Suppressor macrophage treated with lipopolysaccharide for 1 hour (primary cell): ENCODE measurements around the gene MEMO1.
A peak's percentile ranks its signal among the peaks of the same experiment; 100 is the strongest.
"Not testable (repeated sequence)": the region's sequence is repeated elsewhere in the genome, so short reads cannot be mapped to it uniquely, and the experiment has no call there.

Source experiments
- DNase-seq, 3 donors: peaks; one replicate each; pipeline ENCODE4 v3.0.0-alpha.2; 2020 to 2022

The MEMO1 gene

DNA sequence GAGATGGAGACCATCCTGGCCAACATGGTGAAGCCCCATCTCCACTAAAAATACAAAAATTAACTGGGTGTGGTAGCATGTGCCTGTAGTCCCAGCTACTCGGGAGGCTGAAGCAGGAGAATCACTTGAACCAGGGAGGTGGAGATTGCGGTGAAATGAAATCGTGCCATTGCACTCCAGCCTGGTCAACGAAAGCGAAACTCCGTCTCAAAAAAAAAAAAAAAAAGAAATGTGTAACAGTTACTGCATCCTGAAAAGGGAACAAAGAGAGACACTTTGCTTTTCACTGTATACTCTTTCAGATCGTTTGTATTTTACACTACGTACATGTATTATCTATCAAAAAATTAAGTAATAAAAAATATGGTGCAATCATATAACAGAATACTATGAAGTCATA, 53.9 kb downstream of the MEMO1 start:
- peak; percentile 63 to 83 (median 75) for DNase-seq

DNA sequence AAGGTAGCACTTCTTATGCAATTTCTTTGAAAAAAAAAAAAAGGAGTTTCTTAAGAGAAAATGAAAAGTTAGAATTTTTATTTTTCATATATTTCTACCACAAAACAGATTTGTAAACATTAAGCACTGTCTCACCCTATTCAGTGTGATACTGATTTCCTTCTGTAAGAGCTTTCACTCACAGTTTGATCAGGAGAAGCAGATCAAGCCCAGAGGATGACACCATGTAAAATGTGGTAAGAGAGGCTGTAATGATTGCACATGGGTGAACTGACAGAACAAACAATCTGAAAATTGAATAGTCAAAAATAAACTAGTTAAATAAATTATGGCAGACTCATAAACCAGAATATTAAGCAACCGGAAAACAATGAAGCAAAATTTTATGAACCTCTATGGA, 54.5 kb downstream of the MEMO1 start:
- DNase-seq: peak; percentile 30 to 56 (median 52)

DNA sequence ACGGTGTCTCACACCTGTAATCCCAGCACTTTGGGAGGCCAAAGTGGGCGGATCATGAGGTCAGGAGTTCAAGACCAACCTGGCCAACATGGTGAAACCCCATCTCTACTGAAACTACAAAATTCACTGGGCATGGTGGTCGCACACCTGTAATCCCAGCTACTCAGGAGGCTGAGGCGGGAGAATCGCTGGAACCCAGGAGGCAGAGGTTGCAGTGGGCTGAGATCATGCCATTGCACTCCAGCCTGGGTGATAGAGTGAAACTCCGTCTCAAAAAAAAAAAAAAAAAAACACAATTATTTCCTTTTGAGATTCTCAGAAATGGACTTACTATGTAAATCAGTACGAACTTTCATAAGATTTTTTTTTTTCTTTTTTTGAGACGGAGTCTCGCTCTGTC, 57.7 kb downstream of the MEMO1 start:
- DNase-seq: not testable (repeated sequence)

DNA sequence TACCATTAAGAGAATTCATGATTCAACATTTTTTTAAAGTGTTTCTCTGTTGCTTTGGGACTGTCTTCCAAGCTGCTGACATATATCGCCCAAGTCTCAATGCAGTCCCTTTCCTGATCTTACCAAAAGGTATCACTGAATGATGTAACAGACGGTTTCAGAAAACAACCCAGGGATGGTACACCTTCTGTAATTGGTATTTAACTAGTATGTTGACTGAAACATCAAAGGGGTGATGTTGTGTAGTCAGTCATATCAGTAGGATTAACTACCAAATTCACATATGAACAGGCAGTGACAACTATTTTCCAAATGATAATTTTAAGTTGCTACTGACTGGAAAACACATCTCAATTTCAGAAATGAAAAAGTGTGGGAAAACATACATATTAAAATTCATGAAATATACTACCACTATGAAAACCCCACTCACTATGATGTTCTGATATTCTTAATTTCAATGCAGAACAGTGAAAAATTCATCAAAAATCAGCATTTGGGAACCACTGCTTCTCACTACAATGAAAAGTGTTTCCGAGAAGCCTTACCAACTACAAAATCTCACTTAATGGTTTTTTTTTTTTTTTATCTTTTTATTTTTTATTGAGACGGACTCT, 59.8 kb downstream of the MEMO1 start:
- DNase-seq: no peak

DNA sequence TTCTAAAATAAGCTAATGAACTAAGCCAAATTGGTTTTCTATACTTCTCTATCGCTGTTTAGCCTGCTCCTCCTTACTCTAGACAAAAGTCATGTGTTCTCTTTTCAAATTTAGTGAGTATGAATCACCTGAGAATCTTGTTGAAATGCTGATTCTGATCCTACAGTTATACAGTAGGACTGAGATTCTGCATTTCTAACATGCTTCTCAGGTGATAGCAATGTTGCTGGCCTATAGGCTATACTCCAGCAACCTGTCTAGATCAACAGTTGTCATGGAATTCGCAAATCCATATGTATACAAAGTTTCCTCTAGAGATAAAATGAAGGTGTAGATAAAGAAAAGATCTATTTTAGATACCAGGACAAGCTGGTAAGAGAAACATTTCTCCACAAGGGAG, 62.9 kb downstream of the MEMO1 start:
- no peak for DNase-seq

DNA sequence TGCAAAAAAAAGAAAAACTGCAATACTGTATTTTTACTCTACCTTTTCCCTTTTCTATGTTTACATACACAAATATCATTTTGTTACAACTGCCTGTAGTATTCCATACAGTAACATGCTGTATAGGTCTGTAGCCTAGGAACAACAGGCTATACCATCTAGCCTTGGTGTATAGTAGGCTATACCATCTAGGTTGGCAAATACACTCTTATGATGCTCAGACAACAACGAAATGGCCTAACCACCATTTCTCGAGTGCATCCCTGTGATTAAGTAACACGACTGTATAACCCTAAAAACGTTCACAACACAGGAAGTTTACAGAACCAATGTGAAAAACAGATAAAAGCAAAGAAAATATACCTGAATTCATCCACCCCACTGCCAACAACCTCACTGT, 64.0 kb downstream of the MEMO1 start:
- no peak for DNase-seq

DNA sequence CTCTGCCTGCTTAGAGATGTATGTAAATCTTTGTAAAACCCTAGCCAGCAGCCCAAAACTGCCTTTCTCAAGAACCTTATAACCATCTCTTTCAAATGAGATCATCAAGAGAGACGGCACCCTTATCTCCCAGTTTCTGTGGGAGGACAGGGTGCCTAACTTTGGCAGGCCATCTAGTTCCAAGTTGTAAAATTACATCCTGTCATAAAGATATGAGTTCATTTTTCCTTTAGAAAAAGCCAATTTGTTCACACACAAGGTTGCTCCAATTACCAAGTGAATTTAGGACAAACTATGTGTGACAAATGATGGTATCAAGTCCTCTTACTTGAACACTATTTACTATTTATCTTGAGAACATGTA, 65.3 kb downstream of the MEMO1 start:
- DNase-seq: no peak

DNA sequence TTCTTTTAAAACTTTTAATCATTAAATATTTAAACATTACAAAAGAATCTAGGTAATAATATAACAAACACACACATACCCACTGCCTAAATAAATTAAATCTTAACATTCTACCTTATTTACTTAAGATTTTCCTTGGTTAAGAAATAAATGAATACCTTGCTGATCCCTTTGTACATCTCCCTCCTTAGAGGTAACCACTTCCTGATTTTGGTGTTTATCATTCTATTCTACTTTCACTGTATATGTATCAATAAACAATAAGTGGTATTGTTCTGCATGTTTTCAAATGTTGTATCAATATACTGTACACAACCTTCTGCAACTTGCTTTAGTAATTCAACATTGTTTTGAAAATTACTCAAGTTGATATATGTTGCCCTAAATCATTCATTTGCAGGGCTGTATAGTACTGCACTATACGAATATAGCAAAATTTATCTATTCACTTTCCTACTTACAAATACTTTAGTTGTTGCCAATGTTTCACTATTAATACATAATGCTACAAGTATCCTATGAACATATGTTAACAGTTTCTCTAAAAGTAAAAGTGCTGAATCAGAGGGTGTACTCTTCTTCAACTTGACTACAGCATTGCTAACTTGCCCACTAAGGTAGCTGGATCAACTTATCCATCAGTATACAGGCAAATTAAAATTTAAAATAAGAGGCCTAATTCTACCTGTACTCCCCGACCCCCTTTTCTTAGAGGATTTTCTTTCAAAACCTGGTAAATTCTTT, 65.8 kb downstream of the MEMO1 start:
- no peak for DNase-seq

DNA sequence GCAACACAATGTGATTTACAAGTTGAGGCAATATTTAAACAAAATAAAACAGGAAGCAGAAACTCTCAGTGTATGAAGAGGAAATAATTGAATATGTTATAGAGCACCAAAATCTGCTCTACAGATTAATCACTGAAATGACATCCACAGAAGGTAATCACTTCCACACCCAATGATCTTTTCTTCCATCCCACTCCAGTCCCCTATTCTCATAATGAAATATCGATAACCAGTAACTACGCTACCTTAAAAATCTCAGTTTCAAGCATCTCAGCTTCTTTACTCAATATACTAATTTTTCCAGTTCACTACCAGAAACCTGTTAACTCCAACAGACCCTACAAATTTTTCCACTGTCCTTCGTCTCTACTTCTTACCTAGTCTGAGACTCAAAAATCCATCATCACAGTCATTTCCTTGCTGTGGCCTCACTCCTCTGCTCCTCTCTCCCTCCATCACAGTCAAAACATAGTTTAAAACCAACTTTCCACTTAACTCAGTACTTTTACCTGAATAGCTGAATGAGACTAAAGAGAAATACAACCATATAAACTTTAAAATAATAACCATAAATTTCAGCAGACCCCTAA, 67.1 kb downstream of the MEMO1 start:
- DNase-seq: no peak

DNA sequence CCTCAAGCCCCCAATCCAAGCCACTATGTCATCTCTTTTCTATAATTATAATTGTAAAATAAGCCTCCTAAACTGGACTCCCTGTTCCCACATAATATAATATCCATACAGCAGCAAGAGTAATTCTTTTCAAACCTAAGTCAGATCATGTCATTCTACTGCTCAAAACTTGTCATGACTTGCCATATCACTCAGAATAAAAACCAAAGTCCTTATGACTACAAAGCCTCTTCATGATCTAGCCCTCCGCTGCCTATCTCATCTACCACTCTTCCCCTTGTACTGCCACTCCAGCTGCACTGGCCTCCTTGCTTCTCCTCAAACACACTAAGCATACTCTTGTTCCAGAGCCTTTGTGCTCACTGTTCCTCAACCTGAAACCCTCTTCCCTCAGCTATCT, 69.9 kb downstream of the MEMO1 start:
- DNase-seq: no peak

DNA sequence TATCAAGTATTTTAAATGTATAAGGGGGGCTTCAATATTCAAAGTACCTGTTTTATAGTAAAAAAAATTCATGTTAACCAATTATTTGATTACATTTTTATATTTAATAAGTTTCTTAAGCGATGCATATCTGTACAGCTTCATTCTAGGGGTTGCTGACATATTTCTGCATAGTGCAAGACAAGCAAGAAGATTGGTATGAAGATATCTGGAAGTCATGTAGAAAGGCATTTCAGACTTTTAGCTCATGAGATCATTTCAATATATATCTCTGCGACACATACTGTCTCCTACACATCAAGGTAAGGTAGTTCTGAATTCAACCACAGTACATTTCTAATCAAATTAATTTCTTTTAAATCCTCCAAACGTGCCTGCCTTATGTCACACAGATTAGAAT, 73.1 kb downstream of the MEMO1 start:
- no peak for DNase-seq

DNA sequence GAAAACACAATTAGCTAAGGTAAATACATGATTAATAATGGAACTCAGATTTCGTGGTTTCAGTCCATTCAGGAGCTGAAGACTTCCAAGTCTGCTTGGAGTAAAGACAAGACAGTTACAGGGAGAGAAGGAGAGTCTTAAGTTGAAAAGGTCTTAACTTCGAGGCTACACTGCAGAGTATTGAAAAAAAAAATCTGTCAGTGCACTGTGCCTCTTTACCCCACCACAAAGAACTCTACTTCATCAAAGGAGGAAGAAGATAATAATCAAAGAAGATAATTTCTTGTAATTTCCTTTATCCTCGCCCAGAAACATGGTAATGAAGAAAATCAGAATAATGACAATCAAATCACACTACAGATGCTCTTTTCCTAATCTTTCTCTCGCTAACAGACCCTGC, 75.4 kb downstream of the MEMO1 start:
- DNase-seq: no peak

DNA sequence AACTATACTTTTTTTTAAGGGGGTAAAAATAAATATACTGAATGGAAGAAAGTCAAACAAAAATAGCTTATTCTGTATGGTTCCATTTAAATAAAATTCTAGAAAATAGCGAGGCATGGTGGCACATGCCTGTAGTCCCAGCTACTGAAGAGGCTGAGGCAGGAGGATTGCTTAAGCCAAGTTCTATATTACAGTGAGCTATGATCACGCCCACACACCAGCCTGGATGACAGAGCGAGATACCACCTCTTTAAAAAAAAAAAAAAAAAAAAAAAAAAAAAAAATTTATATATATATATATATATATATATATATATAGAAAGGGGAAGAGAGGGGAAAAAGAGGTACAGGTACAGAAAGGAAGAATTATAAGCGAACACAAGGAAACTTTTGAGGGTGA, 77.7 kb downstream of the MEMO1 start:
- DNase-seq: peak; percentile 30 to 48 (median 36)

DNA sequence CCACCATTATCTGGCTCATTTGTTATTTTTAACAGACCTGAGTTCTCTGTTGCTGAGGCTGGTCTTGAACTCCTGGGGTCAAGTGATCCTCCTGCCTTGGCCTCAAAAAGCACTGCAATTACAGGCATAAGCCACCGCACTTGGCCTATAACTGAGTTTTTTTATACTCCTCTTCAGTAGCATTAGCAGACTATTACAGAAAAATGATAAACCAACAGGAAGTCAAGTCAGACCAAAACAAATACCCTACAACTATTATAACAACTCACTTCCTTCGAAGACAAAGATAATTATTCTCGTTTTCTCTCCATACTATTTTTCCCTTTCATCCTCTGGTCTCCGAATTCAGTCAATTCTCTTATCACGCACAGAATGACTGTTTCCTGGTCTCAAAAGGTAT, 78.2 kb downstream of the MEMO1 start:
- no peak for DNase-seq

DNA sequence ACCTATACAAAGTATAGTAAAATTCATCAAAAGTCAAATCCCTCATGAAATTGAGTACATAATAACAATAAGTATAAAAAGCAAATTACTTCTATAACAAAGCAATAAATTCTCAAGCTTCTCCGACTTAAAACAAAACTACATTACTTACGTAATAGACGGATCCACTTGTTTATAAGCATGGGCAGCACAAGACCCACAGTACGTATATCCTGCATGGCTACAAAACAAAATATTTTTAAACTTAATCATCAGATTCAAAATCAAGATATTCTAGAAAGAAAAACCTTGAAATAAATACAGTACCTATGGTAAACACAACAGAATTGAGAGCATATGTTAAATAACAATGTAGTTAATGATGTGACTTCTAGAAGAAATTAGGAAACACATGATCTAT, 78.9 kb downstream of the MEMO1 start:
- no peak for DNase-seq

DNA sequence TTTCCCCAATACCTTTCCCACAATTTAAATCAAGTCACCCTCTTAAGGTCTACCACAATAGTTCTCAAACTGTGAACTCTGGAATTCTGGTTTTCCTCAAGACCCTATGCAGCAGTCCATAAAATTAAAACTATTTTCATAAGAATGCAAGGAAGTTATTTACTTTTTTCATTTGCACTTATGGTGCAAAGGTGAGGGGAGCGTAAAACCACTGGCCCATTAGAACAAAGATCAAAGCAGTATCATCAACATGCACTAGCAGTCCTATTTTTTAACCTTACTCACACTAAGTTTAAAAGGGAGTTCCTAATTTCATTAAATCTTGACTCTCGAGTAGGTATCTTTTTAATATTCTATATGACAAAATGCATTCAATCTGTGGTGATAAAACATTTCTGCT, 85.3 kb downstream of the MEMO1 start:
- DNase-seq: no peak

DNA sequence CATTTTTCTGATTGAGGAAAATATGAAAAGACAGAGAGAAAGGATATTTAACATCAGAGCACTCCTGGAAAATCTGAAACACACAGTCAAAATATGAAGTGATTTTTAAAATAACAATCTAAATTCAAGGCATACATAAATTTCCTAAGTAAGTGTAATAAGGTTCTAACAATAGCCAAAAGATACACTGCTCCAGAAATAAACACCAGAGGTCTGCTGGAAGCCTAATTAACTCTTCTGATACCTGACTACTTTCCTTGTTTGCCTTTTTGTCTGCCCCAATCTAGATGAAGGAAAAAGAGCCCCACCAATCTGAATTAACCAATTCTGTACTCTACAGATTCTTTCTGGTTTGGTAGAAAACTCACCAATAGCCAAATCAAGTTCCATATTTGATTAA, 87.1 kb downstream of the MEMO1 start:
- no peak for DNase-seq

DNA sequence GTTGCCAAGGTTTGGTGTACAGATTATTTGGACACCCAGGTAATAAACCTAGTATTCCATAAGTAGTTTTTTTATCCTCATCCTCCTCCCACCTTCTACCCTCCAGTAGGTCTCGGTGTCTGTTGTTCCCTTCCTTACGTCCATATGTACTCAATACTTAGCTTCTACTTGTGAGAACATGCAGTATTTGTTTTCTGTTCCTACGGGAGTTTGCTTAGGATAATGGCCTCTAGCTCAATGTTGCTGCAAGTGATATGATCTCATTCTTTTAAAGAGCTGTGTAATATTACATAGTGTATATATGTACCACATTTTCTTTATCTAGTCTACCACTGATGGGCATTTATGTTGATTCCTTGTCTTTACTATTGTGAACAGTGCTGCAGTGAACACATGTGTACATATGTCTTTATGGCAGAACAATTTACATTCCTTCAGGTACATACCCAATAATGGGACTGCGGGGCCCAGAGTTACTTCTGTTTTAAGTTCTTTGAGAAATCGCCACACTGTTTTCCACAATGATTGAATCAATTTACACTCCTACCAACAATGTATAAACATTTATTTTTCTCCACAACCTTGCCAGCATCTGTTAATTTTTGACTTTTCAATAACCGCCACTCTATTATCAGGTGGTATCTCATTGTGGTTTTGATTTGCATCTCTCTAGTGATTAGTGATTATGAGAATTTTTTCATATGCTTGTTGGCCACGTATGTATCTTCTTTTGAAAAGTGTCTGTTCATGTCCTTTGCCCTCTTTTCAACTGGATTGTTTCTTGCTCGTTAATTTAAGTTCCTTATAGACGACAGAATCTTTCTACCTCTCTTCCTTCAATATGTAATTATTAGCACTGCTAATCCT, 88.0 kb downstream of the MEMO1 start:
- DNase-seq: no peak

DNA sequence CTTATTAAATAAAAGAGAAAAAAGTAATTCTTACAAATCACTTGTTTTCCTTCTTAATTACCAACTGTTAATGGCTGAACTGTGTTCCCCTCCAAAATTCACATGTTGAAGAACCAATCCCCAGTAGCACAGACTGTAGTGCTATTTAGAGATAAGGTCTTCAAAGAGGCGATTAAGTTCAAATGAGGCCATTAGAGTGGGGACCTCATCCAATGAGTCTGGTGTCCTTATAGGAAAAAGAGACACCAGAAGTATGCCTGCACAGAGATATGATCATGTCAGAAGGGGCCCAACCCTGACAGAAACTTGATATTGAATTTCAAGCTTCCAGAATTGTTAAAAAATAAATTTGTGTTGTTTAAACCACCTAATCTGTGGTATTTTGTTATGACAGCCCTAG, 89.8 kb downstream of the MEMO1 start:
- no peak for DNase-seq

DNA sequence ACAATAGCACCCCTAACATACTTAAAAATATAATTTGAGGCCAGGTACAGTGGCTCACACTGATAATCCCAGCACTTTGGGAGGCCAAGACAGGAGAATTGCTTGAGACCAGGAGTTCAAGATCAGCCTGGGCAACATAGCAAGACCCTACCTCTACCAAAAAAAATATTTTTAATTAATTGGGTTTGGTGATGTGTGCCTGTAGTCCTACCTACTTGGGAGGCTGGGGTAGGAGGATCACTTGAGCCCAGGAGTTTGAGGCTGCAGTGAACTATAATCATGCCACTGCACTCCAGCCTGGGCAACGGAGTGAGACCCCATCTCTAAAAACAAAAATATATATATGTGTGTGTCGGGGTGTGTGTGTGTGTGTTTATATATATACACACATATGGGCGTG, 91.3 kb downstream of the MEMO1 start:
- DNase-seq: no peak

DNA sequence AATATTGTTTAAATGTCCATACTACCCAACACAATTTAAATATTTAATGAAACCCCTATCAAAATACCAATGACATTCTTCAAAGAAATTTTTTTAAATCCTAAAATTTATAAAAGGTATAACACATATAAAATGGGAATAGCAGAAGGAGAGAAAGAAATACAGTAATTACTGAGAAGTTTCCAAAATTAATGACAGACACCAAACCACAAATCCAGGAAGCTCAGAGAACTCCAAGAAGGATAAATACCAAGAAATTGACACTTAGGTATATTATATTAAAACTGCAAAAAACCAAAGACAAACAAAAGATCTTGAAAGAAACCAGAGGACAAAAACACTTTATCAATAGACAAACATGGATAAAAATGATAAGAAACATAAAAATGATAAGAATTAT, 101.1 kb downstream of the MEMO1 start:
- no peak for DNase-seq

DNA sequence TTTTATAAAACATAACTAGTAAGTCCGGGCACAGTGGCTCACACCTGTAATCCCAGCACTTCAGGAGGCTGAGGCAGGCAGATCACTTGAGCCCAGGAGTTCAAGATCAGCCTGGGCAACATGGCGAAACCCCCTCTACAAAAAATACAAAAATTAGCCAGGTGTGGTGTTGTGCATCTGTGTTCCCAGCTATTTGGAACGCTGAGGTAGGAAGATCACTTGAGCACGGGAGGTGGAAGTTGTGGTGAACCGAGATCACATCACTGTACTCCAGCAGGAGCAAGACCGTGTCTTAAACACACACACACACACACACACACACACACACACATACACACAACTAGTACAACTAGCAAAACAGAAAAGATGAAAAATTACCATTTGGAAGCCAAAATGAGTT, 103.3 kb downstream of the MEMO1 start:
- not testable (repeated sequence) for DNase-seq

DNA sequence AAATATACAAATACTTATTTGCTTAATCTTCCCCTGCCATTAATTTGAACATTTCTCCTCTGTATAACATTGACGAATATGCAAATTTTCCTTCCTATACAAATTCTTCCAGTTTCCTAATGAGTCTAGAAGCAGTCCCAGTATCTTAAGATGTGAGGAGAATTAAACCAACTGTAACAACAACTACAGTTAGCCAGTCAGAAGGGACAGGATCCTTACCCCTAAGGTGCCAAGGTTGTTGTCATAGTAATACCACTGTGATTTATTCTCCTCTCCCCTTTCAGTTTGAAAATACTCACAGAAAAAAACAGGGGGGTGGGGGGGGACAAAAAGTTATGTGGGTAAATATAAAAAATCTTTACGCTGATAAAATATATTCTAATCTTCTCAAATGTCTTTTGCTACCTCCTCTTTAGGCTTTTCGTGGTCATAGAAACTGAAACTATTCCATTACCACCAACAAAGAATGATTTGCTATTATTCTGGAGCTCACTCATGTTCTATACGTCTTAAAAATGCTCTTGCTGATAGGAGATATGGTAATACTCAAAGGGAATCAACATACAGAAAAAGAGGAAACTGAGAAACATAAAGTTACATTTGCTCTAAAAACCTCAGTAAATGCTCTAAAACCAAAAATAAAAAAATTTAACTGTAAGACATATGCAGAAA, 107.6 kb downstream of the MEMO1 start:
- DNase-seq: no peak
